ENCODE results near the gene NDUFB10.

- TF ChIP-seq CTCF (IDR thresholded peaks at IDR 0.05) (no peak), EP300 (IDR thresholded peaks at IDR 0.05) (no peak), POLR2A (IDR thresholded peaks at IDR 0.05) (no peak)
These were observed 35.2 kb upstream of the NDUFB10 start for GRCh38 chr16:1924095-1924494.

All from ovary (tissue), 3 donors.